Measurements from ENCODE around the gene RCC2.

RCC2 gene

GRCh38 chr1:17436380-17437174, 2.9 kb downstream of the RCC2 start:
- TF ChIP-seq, protein P1, sequence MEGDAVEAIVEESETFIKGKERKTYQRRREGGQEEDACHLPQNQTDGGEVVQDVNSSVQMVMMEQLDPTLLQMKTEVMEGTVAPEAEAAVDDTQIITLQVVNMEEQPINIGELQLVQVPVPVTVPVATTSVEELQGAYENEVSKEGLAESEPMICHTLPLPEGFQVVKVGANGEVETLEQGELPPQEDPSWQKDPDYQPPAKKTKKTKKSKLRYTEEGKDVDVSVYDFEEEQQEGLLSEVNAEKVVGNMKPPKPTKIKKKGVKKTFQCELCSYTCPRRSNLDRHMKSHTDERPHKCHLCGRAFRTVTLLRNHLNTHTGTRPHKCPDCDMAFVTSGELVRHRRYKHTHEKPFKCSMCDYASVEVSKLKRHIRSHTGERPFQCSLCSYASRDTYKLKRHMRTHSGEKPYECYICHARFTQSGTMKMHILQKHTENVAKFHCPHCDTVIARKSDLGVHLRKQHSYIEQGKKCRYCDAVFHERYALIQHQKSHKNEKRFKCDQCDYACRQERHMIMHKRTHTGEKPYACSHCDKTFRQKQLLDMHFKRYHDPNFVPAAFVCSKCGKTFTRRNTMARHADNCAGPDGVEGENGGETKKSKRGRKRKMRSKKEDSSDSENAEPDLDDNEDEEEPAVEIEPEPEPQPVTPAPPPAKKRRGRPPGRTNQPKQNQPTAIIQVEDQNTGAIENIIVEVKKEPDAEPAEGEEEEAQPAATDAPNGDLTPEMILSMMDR (IDR thresholded peaks at IDR 0.05; ENCODE audit: low read depth, low read length) = no peak
- DNase-seq (ENCODE audit: extremely low read depth, low read depth) = no peak

DNA sequence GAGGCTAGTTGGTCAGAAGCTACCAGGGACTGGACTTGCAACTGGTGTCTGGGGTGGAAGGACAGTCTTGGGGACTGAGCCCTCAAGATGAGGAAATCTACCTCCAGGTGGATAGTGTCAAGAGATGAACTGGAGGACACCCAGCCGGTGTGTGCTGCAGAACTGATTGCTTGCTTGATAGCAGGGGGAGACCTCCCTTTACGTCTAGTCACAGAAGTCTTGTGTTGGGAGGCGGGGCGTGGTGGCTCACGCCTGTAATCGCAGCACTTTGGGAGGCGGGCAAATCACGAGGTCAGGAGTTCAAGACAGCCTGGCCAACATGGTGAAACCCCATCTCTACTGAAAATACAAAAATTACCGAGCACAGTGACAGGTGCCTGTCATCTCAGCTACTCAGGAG, 4.9 kb downstream of the RCC2 start:
- no peak for DNase-seq (ENCODE audit: extremely low read depth, low read depth)
- TF ChIP-seq, protein P1 (IDR thresholded peaks at IDR 0.05; ENCODE audit: low read depth, low read length) = no peak

DNA sequence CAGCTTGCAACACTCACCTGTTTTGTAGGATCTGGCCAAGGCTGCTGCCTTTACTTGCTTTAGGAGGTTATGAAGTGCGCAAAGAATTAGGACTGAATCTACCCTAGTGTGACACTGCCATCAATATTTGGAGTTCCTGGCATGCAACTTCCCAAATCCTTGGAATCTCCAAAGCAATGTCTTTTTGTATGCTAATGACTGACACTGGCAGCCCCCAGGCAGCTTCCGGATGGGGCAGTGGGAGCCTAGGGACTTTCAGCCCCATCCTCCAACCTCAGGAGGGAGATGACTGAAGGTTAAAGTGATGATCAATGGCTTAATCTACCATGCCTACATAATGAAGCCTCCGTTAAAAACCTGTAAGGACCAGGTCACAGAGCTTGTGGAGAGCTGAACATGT, 5.5 kb downstream of the RCC2 start:
- DNase-seq (ENCODE audit: extremely low read depth, low read depth) = no peak
- TF ChIP-seq, protein P1 (IDR thresholded peaks at IDR 0.05; ENCODE audit: low read depth, low read length) = no peak

- DNase-seq (ENCODE audit: extremely low read depth, low read depth) = no peak
- TF ChIP-seq, protein P1 (IDR thresholded peaks at IDR 0.05; ENCODE audit: low read depth, low read length) = no peak
Measured at GRCh38 chr1:17433261-17433660, 6.2 kb downstream of the RCC2 start.

- TF ChIP-seq, protein P1 (IDR thresholded peaks at IDR 0.05; ENCODE audit: low read depth, low read length) = no peak
Measured at GRCh38 chr1:17432412-17432811, 7.1 kb downstream of the RCC2 start.

GRCh38 chr1:17429183-17429582, 10.3 kb downstream of the RCC2 start:
- TF ChIP-seq, protein P1 (IDR thresholded peaks at IDR 0.05; ENCODE audit: low read depth, low read length) = no peak
- no peak for DNase-seq (ENCODE audit: extremely low read depth, low read depth)

More at GRCh38 chr1:17432412-17432811, 7.1 kb downstream of the RCC2 start:
- no peak for DNase-seq (ENCODE audit: extremely low read depth, low read depth)

All from AG09319 (cell line).